GM18909 (cell line): Measurements from ENCODE around the gene CCNF.

Experiments used
- ATAC-seq: cut with Tn5 transposase; IDR thresholded peaks from one replicate; pipeline ENCODE4 v1.9.1; 2021; ENCODE audit warnings: mild to moderate bottlenecking; ENCODE audit not compliant: unreplicated experiment, poor library complexity

The CCNF gene

GRCh38 chr16:2483939-2484897 is 55.0 kb downstream of the CCNF start:
- no peak for ATAC-seq

DNA sequence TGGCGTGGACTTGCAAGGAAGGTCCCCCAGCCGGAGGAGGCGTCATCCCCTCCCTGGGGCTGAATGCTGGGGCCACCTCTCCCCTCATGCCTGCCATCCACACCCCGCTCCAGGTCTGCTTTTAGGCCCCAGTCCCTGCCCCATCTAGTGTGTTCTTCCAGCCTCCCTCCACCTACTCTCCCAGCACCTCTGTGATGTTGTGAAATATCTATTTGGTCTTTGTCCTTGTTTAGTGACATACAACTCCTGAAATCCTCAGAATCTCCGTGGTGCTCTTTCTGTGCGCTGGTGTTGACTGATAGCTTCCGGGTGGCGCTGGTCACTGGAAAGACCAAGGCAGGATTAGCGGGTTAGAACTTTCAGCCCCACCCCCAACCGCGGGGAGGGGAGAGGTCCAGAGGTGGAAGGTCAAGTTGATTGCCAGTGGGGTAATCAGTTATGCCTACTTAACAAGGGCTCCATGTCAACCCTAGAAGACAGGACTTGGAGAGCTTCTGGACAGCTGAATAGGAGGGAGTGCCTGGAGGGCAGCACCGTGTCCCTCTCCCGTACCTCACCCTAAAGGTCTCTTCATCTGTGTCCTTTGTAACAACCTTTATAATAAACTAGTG is 55.8 kb downstream of the CCNF start:
- no peak for ATAC-seq

DNA sequence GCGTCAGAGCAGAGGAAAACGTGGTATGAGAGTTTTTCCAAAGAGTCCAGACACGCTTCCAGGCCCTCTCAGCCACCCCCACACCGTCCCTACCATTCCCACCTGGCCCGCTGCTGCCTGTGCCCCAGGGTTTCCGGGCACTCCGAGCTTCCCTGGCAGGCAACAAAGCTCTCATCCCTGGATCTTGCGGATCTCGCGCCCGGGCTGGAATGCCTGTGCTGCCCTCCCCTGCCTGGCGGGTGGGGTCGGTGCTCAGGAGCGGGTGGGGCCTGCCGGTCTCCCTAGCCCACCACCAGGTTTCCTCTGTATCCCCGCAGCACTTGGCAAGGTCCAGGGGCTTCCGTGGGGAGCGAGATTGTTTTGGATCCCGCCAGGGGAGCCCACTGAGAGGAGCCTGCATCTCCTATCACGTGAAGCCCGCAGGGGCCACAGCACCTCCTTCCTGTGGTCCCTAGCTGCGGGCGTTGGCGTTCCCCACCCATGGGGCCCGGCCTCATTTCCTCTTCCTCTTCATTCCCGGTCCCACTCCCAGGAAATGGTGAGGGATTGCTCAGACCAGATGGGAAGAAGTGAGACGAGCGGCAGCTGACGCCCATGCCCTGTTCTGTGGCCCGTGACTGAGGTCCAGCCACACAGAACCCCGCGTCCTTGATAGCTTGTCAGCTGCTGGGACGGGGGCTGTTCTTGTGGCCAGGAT is 56.7 kb downstream of the CCNF start:
- no peak for ATAC-seq

DNA sequence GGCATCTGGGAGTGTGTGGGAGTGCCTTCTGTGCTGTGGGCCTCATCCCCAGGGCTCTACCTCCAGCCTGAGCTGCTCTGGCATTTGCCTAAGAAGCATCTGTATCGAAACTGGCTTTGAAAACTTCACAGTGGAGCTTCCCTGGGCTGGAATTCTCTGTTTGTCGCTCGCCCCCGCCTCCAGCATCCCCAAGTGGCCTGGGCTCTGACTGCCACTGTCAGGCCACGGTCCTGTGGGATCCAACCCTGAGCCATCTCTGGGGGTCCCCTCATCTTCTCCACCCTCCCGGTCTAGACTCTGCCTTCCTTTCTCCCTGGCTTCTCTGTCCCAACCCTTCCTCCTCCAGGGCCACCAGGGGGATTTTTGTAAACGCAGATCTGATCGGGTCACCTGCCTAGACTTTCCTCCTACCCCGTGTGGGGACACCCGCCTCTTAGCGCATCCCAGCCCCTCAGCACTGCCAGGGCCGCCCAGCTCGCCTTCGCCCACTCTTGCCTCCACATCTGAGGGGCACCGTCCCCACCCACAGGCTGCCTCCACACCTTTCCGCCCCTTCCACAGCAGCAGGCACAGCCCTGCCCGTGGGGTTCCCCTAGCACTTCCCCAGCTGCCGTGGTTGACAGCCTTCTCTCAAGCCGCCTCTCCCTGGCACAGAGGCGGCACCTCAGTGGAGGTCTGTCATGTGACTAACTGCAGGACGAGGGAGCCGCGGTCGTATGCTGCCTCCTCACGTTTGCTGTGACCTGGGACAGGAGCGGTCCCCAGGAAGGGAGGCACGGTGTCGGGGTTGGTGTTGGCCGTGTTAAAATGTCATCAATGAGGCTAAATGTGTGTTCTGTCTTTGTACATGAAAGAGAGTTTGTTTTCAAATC is 57.6 kb downstream of the CCNF start:
- peak; percentile 73 for ATAC-seq

- ATAC-seq: no peak
Observed at GRCh38 chr16:2487517-2487842, 58.2 kb downstream of the CCNF start.

- no peak for ATAC-seq
Observed at GRCh38 chr16:2487903-2488531, 58.8 kb downstream of the CCNF start.

DNA sequence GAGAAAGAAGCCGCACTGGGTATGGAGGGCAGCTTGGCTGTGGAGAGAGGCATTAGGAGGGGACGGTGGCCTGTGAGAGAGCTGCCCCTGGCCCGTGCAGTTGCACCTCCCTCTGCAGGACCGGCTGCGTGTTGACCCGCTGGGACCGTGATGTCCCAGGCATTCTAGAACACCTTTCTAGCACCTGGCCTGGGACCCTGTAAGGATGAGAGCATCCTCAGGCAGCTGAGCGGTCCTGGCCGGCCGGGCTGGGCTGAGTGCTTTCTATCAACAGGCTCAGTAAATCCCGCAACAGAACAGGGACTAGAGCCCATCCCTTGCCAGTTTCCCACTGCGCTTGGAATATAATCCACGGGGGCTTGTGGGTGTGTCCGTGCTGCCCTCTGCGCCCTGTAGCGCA is 60.3 kb downstream of the CCNF start:
- no peak for ATAC-seq

- ATAC-seq: no peak
Observed at GRCh38 chr16:2490190-2491105, 61.2 kb downstream of the CCNF start.

- ATAC-seq: no peak
Observed at GRCh38 chr16:2492292-2492691, 63.0 kb downstream of the CCNF start.

GRCh38 chr16:2493605-2494004 is 64.4 kb downstream of the CCNF start:
- no peak for ATAC-seq

- no peak for ATAC-seq
Observed at GRCh38 chr16:2494616-2495015, 65.4 kb downstream of the CCNF start.

DNA sequence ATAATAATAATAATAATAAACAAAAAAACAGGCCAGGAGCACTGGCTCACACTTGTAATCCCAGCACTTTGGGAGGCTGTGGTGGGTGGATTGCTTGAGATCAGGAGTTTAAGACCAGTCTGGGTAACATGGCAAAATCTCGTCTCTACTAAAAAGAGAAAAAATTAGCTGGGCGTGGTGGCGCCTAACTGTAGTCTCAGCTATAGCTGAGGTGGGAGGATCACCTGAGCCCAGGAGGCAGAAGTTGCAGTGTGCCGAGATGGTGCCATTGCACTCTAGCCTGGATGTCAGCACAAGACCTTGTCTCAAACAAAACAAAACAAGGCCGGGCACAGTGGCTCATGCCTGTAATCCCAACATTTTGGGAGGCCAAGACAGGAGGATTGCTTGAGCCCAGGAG is 65.8 kb downstream of the CCNF start:
- no peak for ATAC-seq

GRCh38 chr16:2496223-2497115 is 67.2 kb downstream of the CCNF start:
- ATAC-seq: no peak

DNA sequence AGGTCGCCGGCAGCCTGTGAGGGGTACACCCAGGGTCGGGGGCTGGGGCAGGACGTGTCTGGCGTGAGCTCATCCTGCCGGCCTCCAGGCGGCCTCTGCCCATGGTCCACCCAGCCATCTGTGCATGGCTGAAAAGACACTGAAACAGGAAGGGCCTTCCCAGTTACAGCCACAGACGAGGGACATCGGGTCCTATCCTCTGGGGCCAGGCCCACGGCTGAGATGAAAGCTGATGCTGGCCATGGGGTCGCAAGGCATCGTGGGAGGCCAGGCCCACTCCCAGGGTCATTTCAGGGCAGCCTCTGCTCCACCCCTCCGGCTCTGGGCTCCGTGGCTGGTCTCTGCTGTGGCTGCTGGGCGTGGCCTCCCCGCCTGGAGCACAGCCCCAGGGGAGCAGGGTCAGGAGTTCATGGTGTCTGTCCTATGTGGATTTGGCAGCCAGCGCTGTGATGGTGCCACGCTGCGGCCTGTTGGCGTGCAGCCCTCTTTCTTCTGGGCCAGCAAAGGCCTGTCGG is 67.9 kb downstream of the CCNF start:
- ATAC-seq: no peak

DNA sequence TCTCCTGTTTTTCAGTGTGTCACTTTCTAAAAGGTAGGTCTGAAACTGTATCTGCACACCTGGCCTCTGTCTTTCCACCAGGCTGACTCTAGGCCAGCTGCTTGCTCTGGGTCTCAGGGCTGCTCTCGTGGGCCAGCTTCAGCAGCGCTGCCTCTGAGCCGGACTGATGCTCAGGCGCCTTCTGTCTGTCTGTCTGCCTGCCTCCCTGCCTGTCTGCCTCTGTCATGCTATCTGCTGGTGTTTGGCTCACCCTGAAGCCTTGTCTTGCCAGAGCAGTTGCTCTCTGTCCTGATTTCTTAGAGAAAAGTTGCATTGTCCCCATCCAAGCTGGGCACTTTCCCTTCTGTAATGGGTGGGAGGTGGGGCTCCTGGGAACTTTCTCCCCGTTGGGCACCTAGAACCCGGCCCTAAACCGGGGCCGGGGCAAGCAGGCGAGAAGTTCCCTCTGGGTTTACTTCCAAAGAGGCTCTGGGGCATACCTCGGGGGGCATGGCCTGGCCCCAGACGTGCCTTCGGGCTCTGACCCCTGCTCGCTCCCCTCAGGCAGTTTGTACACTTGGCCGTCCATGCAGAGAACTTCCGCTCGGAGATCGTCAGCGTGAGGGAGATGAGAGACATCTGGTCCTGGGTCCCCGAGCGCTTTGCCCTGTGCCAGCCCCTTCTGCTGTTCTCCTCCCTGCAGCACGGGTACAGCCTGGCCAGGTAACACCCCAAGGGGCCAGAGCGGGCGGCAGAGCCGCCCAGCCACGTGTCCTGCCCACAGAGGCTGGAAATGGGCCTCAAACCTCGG is 68.6 kb downstream of the CCNF start:
- no peak for ATAC-seq

DNA sequence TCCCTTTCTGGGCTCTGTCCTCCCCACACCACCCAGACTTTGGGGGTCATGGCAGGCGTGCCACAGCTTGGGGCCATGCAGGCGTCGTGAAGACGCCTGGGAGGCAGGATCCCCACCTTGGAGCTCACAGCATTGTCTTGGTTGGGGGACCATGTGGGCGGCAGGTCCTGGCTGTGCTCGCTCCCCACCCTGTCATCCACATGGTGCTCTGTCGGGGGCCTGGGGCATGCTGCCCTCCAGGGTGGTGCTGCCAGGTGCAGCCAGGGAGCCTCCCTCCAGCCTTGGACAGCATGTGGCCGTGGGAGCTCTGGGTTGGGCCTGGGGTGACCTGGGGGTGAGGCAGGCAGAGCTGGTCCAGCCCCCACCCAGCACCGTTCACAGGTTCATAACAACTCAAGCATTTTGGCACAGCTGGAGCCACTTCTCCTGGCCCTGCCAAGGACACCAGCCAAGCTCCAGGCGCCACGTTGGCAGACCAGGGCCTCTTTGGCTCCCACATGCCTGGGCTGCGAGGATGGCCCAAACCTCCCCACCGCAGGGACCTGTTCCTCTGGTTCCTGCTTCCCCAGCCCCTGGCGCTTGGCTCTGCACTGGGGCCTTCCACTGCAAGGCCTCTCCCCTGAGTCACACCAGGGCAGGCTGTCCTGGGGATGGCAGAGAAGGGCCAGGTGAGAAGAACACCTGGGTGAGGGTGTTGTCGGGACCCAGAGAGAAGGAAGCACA is 69.4 kb downstream of the CCNF start:
- ATAC-seq: no peak
